Activated naive CD4-positive, alpha-beta T cell treated with anti-CD3 and anti-CD28 coated beads for 36 hours (primary cell): Measurements from ENCODE around the gene CBY1. TPM values are rescaled to one million over a fixed set of nuclear protein-coding genes. Genes with fewer than 3 reads are reported as not detected.
"Not testable (repeated sequence)": the region's sequence is repeated elsewhere in the genome, so short reads cannot be mapped to it uniquely, and the experiment has no call there.

Source experiments
- CTCF ChIA-PET: fragments of 350-600 bp; sonication (Branson Sonifier 250); formaldehyde crosslinking; loops from one replicate; lab custom pipeline; 2021; ENCODE audit warnings: antibody characterized with exemption; lab: Charles Lee
- DNase-seq: peaks from one replicate; pipeline ENCODE4 v3.0.0-alpha.2; 2020
- H3K27ac Mint-ChIP-seq: one replicate; pipeline ENCODE4 v1.8.0; 2021; ENCODE audit warnings: mild to moderate bottlenecking, mixed read lengths
- H3K27me3 Mint-ChIP-seq: one replicate; pipeline ENCODE4 v1.8.0; 2021; ENCODE audit warnings: low read depth, mixed read lengths
- H3K36me3 Mint-ChIP-seq: one replicate; pipeline ENCODE4 v1.8.0; 2021; ENCODE audit warnings: low read depth, mixed read lengths
- H3K4me1 Mint-ChIP-seq: one replicate; pipeline ENCODE4 v1.8.0; 2021; ENCODE audit warnings: low read depth, mixed read lengths
- H3K4me3 Mint-ChIP-seq: one replicate; pipeline ENCODE4 v1.8.0; 2021; ENCODE audit warnings: mild to moderate bottlenecking, moderate library complexity, mixed read lengths
- H3K9me3 Mint-ChIP-seq: one replicate; pipeline ENCODE4 v1.8.0; 2021; ENCODE audit warnings: mixed read lengths
- intact Hi-C: fragments of 100-400 bp; cut with micrococcal nuclease; formaldehyde crosslinking; loops from one replicate; pipeline ENCODE4 v1.15.1; 2023
- total RNA-seq, 2 experiments: library from RNA; stranded (reverse); gene quantifications; one replicate each; pipeline ENCODE4 v1.2.3, GENCODE V29; 2021

Gene CBY1
- 1 to 10 TPM; 8.8 to 9.4 TPM for total RNA-seq

- CTCF ChIA-PET: interaction anchor here (0.8 kb wide), 1 partner anchor 25 kb away, joined by 3 read pairs; the partner anchor contains the start of gene TOMM22
- peak within 1 kb of the TSS; percentile 95 for H3K27ac Mint-ChIP-seq
- no peaks in the 10 kb centered on the region for H3K36me3 Mint-ChIP-seq
- peak; percentile 86 for DNase-seq
- H3K4me1 Mint-ChIP-seq: peaks cover 14% of the 10 kb centered on the region
- H3K4me3 Mint-ChIP-seq: peak within 1 kb of the TSS; percentile 87
- H3K27me3 Mint-ChIP-seq: no peaks in the 10 kb centered on the region
- no peaks in the 10 kb centered on the region for H3K9me3 Mint-ChIP-seq
- intact Hi-C loops: loop anchor here (1.0 to 2.0 kb wide), 4 partner anchors 25 to 258 kb away; partner anchors contain the start of genes DMC1, GTPBP1 and TOMM22
Observed at GRCh38 chr22:38656256-38657044, at the start of gene CBY1, which contains the start of gene FAM227A. CBY1 (plus strand) TSS chr22:38656638; CDS start chr22:38668055, 11,417 bp downstream. FAM227A (minus strand) TSS chr22:38656392; CDS start chr22:38650168, 6,224 bp downstream.

GRCh38 chr22:38607680-38608079, 48.8 kb upstream of the CBY1 start:
- Mint-ChIP-seq H3K27ac (no peak overlapping the region), H3K9me3 (no peaks in the 10 kb centered on the region), H3K27me3 (no peaks in the 10 kb centered on the region), H3K4me3 (no peak overlapping the region), H3K4me1 (no peaks in the 10 kb centered on the region), H3K36me3 (no peaks in the 10 kb centered on the region)
- intact Hi-C loops: no loop called here
- no peak for DNase-seq
- CTCF ChIA-PET: no interaction called here

- Mint-ChIP-seq H3K9me3 (no peaks in the 10 kb centered on the region), H3K36me3 (no peaks in the 10 kb centered on the region), H3K4me3 (no peak overlapping the region), H3K27me3 (no peaks in the 10 kb centered on the region), H3K4me1 (no peaks in the 10 kb centered on the region), H3K27ac (no peak overlapping the region)
- intact Hi-C loops: no loop called here
- no peak for DNase-seq
- CTCF ChIA-PET: no interaction called here
Observed at GRCh38 chr22:38608992-38609750, 47.3 kb upstream of the CBY1 start.

DNA sequence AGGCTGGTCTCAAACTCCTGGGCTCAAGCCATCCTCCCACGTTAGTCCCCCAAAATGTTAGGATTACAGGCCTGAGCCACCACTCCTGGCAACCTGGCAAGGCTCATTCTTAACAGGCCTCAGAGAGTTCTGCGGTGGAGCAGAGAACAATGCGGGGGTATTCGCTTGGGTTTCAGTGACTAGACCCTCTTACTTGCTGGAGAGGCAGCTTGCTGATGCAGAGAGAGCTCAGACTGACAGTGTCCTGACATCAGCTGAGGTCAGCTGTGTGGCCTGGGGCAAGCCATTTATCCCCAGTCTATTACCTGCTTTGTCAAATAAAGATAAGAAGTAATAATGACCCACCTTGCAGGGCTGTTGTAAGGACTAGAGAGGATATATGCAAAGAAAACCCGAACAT, 46.2 kb upstream of the CBY1 start:
- no peaks in the 10 kb centered on the region for H3K36me3 Mint-ChIP-seq
- no peaks in the 10 kb centered on the region for H3K27me3 Mint-ChIP-seq
- CTCF ChIA-PET: interaction anchor here (0.7 kb wide), 1 partner anchor 12 kb away, joined by 3 read pairs; no protein-coding TSS in a partner anchor
- H3K4me3 Mint-ChIP-seq: no peak overlapping the region
- intact Hi-C loops: no loop called here
- H3K27ac Mint-ChIP-seq: no peak overlapping the region
- H3K9me3 Mint-ChIP-seq: no peaks in the 10 kb centered on the region
- DNase-seq: no peak
- H3K4me1 Mint-ChIP-seq: no peaks in the 10 kb centered on the region

- CTCF ChIA-PET: interaction anchor here (0.7 kb wide), 1 partner anchor 896 kb away, joined by 3 read pairs; no protein-coding TSS in a partner anchor
- DNase-seq: no peak
- H3K9me3 Mint-ChIP-seq: no peaks in the 10 kb centered on the region
- H3K27ac Mint-ChIP-seq: no peak overlapping the region
- peaks cover 3% of the 10 kb centered on the region for H3K27me3 Mint-ChIP-seq
- H3K4me3 Mint-ChIP-seq: no peak overlapping the region
- H3K36me3 Mint-ChIP-seq: peaks cover 1% of the 10 kb centered on the region
- intact Hi-C loops: no loop called here
- H3K4me1 Mint-ChIP-seq: no peaks in the 10 kb centered on the region
Observed at GRCh38 chr22:38611559-38611958, 44.9 kb upstream of the CBY1 start.

GRCh38 chr22:38612217-38613006, 44.0 kb upstream of the CBY1 start:
- no peak for DNase-seq
- H3K27me3 Mint-ChIP-seq: peaks cover 3% of the 10 kb centered on the region
- H3K4me3 Mint-ChIP-seq: no peak overlapping the region
- no peaks in the 10 kb centered on the region for H3K9me3 Mint-ChIP-seq
- intact Hi-C loops: no loop called here
- CTCF ChIA-PET: no interaction called here
- H3K27ac Mint-ChIP-seq: no peak overlapping the region
- H3K4me1 Mint-ChIP-seq: no peaks in the 10 kb centered on the region
- H3K36me3 Mint-ChIP-seq: peaks cover 1% of the 10 kb centered on the region

GRCh38 chr22:38613588-38613987, 42.9 kb upstream of the CBY1 start:
- CTCF ChIA-PET: no interaction called here
- Mint-ChIP-seq H3K4me1 (no peaks in the 10 kb centered on the region), H3K4me3 (no peak overlapping the region), H3K36me3 (peaks cover 1% of the 10 kb centered on the region), H3K27ac (no peak overlapping the region), H3K9me3 (no peaks in the 10 kb centered on the region), H3K27me3 (peaks cover 3% of the 10 kb centered on the region)
- intact Hi-C loops: no loop called here
- no peak for DNase-seq

GRCh38 chr22:38614332-38615063, 41.9 kb upstream of the CBY1 start:
- CTCF ChIA-PET: no interaction called here
- Mint-ChIP-seq H3K36me3 (peaks cover 1% of the 10 kb centered on the region), H3K27ac (no peak overlapping the region), H3K4me3 (no peak overlapping the region), H3K9me3 (no peaks in the 10 kb centered on the region), H3K4me1 (no peaks in the 10 kb centered on the region), H3K27me3 (peaks cover 3% of the 10 kb centered on the region)
- DNase-seq: no peak
- intact Hi-C loops: no loop called here

- CTCF ChIA-PET, H3K27me3 Mint-ChIP-seq, H3K27ac Mint-ChIP-seq, intact Hi-C loops, DNase-seq, H3K4me1 Mint-ChIP-seq, H3K36me3 Mint-ChIP-seq, H3K9me3 Mint-ChIP-seq, H3K4me3 Mint-ChIP-seq: not testable (repeated sequence)
Observed at GRCh38 chr22:38615064-38615405, 41.4 kb upstream of the CBY1 start.

DNA sequence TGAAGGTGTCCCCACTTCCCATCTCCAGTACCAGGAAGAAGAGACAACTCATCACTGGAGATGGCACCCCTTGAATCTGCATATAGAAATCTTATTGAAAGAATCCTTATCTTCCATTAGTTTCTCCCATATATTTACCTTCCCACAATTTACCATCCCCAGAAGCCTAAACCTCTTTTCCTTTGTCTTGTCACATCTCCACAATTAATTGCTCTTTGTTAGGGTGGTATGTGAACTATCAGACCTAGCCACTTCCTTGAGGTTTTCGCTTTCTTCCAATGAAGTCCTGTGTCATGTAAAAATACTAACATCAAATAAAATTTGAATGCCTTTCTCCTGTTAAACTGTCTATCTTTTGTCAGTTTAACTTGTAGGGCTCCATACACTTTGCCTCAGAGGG, 38.2 kb upstream of the CBY1 start:
- Mint-ChIP-seq H3K4me3 (no peak overlapping the region), H3K27me3 (peaks cover 3% of the 10 kb centered on the region), H3K4me1 (no peaks in the 10 kb centered on the region), H3K36me3 (peaks cover 1% of the 10 kb centered on the region), H3K27ac (no peak overlapping the region), H3K9me3 (no peaks in the 10 kb centered on the region)
- intact Hi-C loops: no loop called here
- no peak for DNase-seq
- CTCF ChIA-PET: no interaction called here

DNA sequence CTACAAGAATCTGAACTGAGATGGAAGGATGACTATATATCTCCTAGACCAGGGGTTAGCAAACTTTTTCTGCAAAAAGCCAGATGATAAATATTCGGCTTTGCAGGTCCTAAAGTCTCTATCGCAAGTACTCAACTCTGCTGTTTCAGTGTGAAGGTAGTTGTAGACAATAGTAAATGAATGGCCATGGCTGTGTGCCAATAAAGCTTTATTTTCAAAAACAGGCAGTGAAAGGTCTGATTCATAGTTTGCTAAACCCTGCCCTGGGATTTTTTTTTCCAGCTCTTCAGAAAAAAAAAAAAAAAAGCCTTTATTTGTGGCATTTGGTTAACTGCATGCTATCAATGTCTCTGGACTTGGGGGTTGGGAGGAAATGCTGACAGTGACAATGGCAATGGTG, 37.8 kb upstream of the CBY1 start:
- CTCF ChIA-PET: interaction anchor here (0.7 kb wide), 1 partner anchor 642 kb away, joined by 3 read pairs; no protein-coding TSS in a partner anchor
- Mint-ChIP-seq H3K36me3 (peaks cover 1% of the 10 kb centered on the region), H3K4me1 (no peaks in the 10 kb centered on the region), H3K4me3 (no peak overlapping the region), H3K27me3 (peaks cover 3% of the 10 kb centered on the region), H3K27ac (no peak overlapping the region), H3K9me3 (no peaks in the 10 kb centered on the region)
- intact Hi-C loops: no loop called here
- no peak for DNase-seq
